ENCODE data around the gene LAMA5. TPM values are rescaled to one million over a fixed set of nuclear protein-coding genes. Genes with fewer than 3 reads are reported as not detected.

Gene LAMA5
- polyA plus RNA-seq, 1 donor (not counting 4 experiments of a cell fraction or from before 2014, with no cell fraction given), result 8.7 TPM

DNA sequence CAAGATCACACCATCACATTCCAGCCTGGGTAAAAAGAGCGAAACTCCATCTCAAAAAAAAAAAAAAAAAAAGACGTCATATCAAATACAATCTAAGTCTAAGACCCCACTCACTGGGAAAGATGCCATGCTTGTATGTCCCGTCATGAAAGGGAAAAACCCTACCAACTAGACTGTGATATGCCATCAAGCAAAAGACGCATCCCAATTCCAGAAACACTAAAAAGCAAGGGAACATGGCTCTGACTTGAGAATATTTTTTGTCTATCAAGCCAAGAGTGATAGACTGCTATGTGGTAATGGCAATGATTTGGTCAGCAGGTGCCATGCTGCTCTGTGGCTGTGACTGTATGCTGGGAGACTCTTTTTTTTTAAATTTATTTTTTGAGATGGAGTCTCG is 23.0 kb downstream of the LAMA5 start:
- Histone ChIP-seq H3K36me3 (ENCODE audit: control insufficient read depth in 2 of 2, extremely low read depth in 1 of 2, insufficient read depth in 2 of 2, low read length in 2 of 2) (peaks cover 47 to 54% of the 10 kb centered on the region in 2 experiments), H3K79me2 (ENCODE audit: control insufficient read depth, insufficient read depth, low read length) (peaks cover 4% of the 10 kb centered on the region), H3K9me1 (ENCODE audit: control insufficient read depth, extremely low read depth, insufficient read depth, low read length) (no peaks in the 10 kb centered on the region), H2AFZ (ENCODE audit: control insufficient read depth, low read length) (no peak overlapping the region), H3K4me3 (ENCODE audit: control insufficient read depth in 2 of 3, extremely low read depth in 1 of 3, insufficient read depth in 2 of 3, low read depth in 1 of 3, low read length in 3 of 3) (no peak overlapping the region), H3K4me1 (ENCODE audit: control insufficient read depth, extremely low read depth, insufficient read depth, low read length) (no peaks in the 10 kb centered on the region), H3K9ac (ENCODE audit: control insufficient read depth, extremely low read depth, insufficient read depth, low read length) (no peak overlapping the region), H3K4me2 (ENCODE audit: control insufficient read depth, extremely low read depth, insufficient read depth, low read depth, low read length) (no peak overlapping the region), H4K20me1 (ENCODE audit: control insufficient read depth, extremely low read depth, insufficient read depth, low read length) (no peaks in the 10 kb centered on the region), H3K9me3 (ENCODE audit: control insufficient read depth, low read depth, low read length) (no peaks in the 10 kb centered on the region), H3K27me3 (ENCODE audit: control insufficient read depth, extremely low read depth, insufficient read depth, low read length) (no peaks in the 10 kb centered on the region), H3K27ac (ENCODE audit: control insufficient read depth, insufficient read depth, low read length) (no peak overlapping the region)
- FAIRE-seq (no peak), DNase-seq (ENCODE audit: low read depth, low spot score) (no peak)
- no peak for TF ChIP-seq EZH2 (IDR thresholded peaks at IDR 0.05; ENCODE audit: low read length)
- TF ChIP-seq, protein P1, sequence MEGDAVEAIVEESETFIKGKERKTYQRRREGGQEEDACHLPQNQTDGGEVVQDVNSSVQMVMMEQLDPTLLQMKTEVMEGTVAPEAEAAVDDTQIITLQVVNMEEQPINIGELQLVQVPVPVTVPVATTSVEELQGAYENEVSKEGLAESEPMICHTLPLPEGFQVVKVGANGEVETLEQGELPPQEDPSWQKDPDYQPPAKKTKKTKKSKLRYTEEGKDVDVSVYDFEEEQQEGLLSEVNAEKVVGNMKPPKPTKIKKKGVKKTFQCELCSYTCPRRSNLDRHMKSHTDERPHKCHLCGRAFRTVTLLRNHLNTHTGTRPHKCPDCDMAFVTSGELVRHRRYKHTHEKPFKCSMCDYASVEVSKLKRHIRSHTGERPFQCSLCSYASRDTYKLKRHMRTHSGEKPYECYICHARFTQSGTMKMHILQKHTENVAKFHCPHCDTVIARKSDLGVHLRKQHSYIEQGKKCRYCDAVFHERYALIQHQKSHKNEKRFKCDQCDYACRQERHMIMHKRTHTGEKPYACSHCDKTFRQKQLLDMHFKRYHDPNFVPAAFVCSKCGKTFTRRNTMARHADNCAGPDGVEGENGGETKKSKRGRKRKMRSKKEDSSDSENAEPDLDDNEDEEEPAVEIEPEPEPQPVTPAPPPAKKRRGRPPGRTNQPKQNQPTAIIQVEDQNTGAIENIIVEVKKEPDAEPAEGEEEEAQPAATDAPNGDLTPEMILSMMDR (optimal IDR thresholded peaks at IDR 0.05 in 1 of 3, IDR thresholded peaks at IDR 0.05 in 1 of 3, conservative IDR thresholded peaks at IDR 0.05 in 1 of 3; ENCODE audit: extremely low read depth in 1 of 3, insufficient read depth in 2 of 3, low read length in 3 of 3), result no peak
- dilution Hi-C loops (cut with MboI; ENCODE audit: extremely low pct_ligation_motif_present, low sequenced_read_pairs), result no loop called here

DNA sequence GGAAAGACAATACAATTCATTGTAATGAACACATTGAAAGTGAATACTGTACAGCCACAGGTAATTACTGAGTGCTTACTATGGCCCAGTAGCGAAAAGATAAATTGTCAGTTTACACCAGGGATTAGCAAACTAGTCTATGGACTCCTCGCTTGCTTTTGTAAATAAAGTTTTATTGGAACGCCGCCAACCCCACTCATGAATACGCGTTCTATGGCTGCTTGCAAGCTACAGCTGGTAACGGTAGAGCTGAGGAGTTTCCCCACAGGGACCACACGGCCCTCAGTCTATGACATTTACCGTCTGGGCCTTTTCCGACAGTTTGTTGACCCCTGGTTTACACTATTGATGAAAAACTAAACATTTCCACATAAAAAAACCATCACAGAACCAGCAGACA is 24.2 kb downstream of the LAMA5 start:
- Histone ChIP-seq H4K20me1 (ENCODE audit: control insufficient read depth, extremely low read depth, insufficient read depth, low read length) (no peaks in the 10 kb centered on the region), H3K9me1 (ENCODE audit: control insufficient read depth, extremely low read depth, insufficient read depth, low read length) (no peaks in the 10 kb centered on the region), H3K4me2 (ENCODE audit: control insufficient read depth, extremely low read depth, insufficient read depth, low read depth, low read length) (no peak overlapping the region), H3K27ac (ENCODE audit: control insufficient read depth, insufficient read depth, low read length) (no peak overlapping the region), H3K9ac (ENCODE audit: control insufficient read depth, extremely low read depth, insufficient read depth, low read length) (no peak overlapping the region), H3K36me3 (ENCODE audit: control insufficient read depth in 2 of 2, extremely low read depth in 1 of 2, insufficient read depth in 2 of 2, low read length in 2 of 2) (peaks cover 48 to 57% of the 10 kb centered on the region in 2 experiments), H3K4me3 (ENCODE audit: control insufficient read depth in 2 of 3, extremely low read depth in 1 of 3, insufficient read depth in 2 of 3, low read depth in 1 of 3, low read length in 3 of 3) (no peak overlapping the region), H3K27me3 (ENCODE audit: control insufficient read depth, extremely low read depth, insufficient read depth, low read length) (no peaks in the 10 kb centered on the region), H3K9me3 (ENCODE audit: control insufficient read depth, low read depth, low read length) (no peaks in the 10 kb centered on the region), H2AFZ (ENCODE audit: control insufficient read depth, low read length) (no peak overlapping the region), H3K4me1 (ENCODE audit: control insufficient read depth, extremely low read depth, insufficient read depth, low read length) (no peaks in the 10 kb centered on the region), H3K79me2 (ENCODE audit: control insufficient read depth, insufficient read depth, low read length) (peaks cover 4% of the 10 kb centered on the region)
- dilution Hi-C loops (cut with MboI; ENCODE audit: extremely low pct_ligation_motif_present, low sequenced_read_pairs), result no loop called here
- DNase-seq (ENCODE audit: low read depth, low spot score), result no peak
- FAIRE-seq, result no peak
- no peak for TF ChIP-seq EZH2 (IDR thresholded peaks at IDR 0.05; ENCODE audit: low read length)
- TF ChIP-seq, protein P1 (optimal IDR thresholded peaks at IDR 0.05 in 1 of 3, IDR thresholded peaks at IDR 0.05 in 1 of 3, conservative IDR thresholded peaks at IDR 0.05 in 1 of 3; ENCODE audit: extremely low read depth in 1 of 3, insufficient read depth in 2 of 3, low read length in 3 of 3), result no peak

Data from keratinocyte (primary cell).